Measurements from ENCODE around the gene PTGIR.

- TF ChIP-seq CTCF (IDR thresholded peaks at IDR 0.05) (no peak), POLR2AphosphoS5 (IDR thresholded peaks at IDR 0.05; ENCODE audit: insufficient read depth in 1 of 2, low read depth in 1 of 2) (no peak), POLR2A (IDR thresholded peaks at IDR 0.05) (no peak)
These were observed 7.3 kb downstream of the PTGIR start for GRCh38 chr19:46617601-46618000.

All from vagina (tissue), 2 donors.